Large intestine (tissue), 3 donors: ENCODE measurements around the gene ATG16L2. TPM values are rescaled to one million over a fixed set of nuclear protein-coding genes. Genes with fewer than 3 reads are reported as not detected.
"Not testable (repeated sequence)": the region's sequence is repeated elsewhere in the genome, so short reads cannot be mapped to it uniquely, and the experiment has no call there.

Source experiments
- DNase-seq, 2 donors: peaks; one replicate each; pipeline versions ENCODE4 v3.0.0 to v3.0.0-alpha.2; 2013
- H3K27ac ChIP-seq: one replicate; pipeline ENCODE4 v1.5.1; 2013; ENCODE audit warnings: low read length
- H3K27me3 ChIP-seq: 2 replicates; pipeline ENCODE4 v1.6.1; 2013; ENCODE audit warnings: low read length; ENCODE audit not compliant: control insufficient read depth, insufficient read depth
- H3K36me3 ChIP-seq: 2 replicates; pipeline ENCODE4 v1.6.1; 2013; ENCODE audit warnings: low read length; ENCODE audit not compliant: control insufficient read depth, insufficient read depth
- H3K4me1 ChIP-seq: one replicate; pipeline ENCODE4 v1.6.1; 2013; ENCODE audit warnings: low read length; ENCODE audit not compliant: control insufficient read depth, insufficient read depth
- H3K4me3 ChIP-seq: one replicate; pipeline ENCODE4 v1.5.1; 2013; ENCODE audit warnings: low read length
- H3K9me3 ChIP-seq: one replicate; pipeline ENCODE4 v1.6.1; 2013; ENCODE audit warnings: mild to moderate bottlenecking, low read depth, low read length, moderate library complexity; ENCODE audit not compliant: control insufficient read depth
- WGBS: methylation state at CpG from one replicate; pipeline ENCODE4 v1.1.5; 2013; ENCODE audit warnings: low lambda C conversion rate; ENCODE audit not compliant: insufficient coverage; 5-methylcytosine and 5-hydroxymethylcytosine counted together
- polyA plus RNA-seq: library from polyadenylated mRNA; unstranded; fragments of 120-200 nt; gene quantifications from one replicate; pipeline ENCODE4 v1.2.1, GENCODE V29; 2013

The ATG16L2 gene
- polyA plus RNA-seq, 1 donor, result 47.5 TPM

DNA sequence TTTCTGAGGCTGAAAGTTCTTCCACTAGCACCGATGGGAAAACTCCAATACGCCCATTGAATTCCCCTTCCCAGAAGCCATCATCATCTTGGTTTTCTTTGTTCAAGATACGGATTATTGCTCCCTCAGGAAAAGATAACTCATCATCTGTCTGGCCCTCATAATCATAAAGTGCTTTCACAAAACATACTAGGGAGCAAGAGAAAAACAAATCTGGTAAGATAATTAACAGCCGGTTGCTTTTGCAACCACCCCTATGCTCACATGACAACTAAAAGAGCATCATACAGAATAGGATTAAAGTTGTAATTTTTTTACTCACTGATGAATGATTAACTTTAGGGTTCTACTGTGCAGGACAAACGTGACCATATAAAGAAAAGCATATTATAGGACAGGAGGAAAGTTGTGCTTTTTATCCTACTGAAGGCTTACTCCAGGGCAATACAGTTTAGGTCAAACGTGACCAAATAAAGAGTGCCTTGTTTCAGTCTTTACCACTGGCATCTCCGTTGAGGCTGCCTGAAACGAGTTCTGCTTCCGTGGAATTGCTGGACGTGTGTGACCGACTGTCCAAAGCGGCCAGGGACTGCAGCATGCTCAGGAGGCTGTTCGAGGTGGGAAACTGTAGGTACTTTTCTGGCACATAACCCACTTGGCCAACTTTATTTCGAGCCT, 28.6 kb downstream of the ATG16L2 start:
- no peaks in the 10 kb centered on the region for H3K27me3 ChIP-seq
- H3K9me3 ChIP-seq, result no peaks in the 10 kb centered on the region
- H3K4me1 ChIP-seq, result peaks cover 11% of the 10 kb centered on the region
- H3K36me3 ChIP-seq, result peaks cover 41% of the 10 kb centered on the region
- H3K4me3 ChIP-seq, result no peak overlapping the region
- no peak overlapping the region for H3K27ac ChIP-seq
- peak in 1 of 2 donors; percentile 34 for DNase-seq
- WGBS, result 33% methylated on average over 2 of the region's 14 CpGs

GRCh38 chr11:72844356-72844755, 30.1 kb downstream of the ATG16L2 start:
- DNase-seq, result peak in 1 of 2 donors; percentile 54
- Histone ChIP-seq H3K27me3 (no peaks in the 10 kb centered on the region), H3K4me1 (peaks cover 11% of the 10 kb centered on the region), H3K4me3 (no peak overlapping the region), H3K9me3 (no peaks in the 10 kb centered on the region), H3K36me3 (peaks cover 34% of the 10 kb centered on the region), H3K27ac (no peak overlapping the region)
- no CpG with 5 or more reads among the region's 4 CpGs for WGBS

GRCh38 chr11:72848846-72849466, 34.7 kb downstream of the ATG16L2 start:
- H3K27me3 ChIP-seq, result no peaks in the 10 kb centered on the region
- DNase-seq, result no peak
- H3K9me3 ChIP-seq, result no peaks in the 10 kb centered on the region
- peaks cover 2% of the 10 kb centered on the region for H3K36me3 ChIP-seq
- H3K27ac ChIP-seq, result no peak overlapping the region
- no peak overlapping the region for H3K4me3 ChIP-seq
- 0% methylated on average over 1 of the region's 6 CpGs for WGBS
- peaks cover 6% of the 10 kb centered on the region for H3K4me1 ChIP-seq

DNA sequence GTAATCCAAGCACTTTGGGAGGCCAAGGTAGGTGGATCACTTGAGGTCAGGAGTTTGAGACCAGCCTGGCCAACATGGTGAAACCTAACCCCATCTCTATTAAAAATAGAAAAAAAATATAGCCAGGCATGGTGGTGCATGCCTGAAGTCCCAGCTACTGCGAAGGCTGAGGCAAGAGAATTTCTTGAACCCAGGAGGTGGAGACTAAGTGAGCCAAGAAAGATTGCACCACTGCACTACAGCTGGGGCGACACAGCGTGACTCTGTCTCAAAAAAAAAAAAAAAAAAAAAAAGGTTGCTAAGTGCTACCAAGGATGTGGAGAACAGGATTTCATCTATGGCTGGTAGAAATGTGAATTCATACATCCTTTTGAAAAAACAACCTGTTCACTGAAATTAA, 36.6 kb downstream of the ATG16L2 start:
- no peaks in the 10 kb centered on the region for H3K27me3 ChIP-seq
- H3K4me1 ChIP-seq, result peaks cover 4% of the 10 kb centered on the region
- peaks cover 2% of the 10 kb centered on the region for H3K36me3 ChIP-seq
- no peak overlapping the region for H3K4me3 ChIP-seq
- no CpG with 5 or more reads among the region's 3 CpGs for WGBS
- no peak for DNase-seq
- no peak overlapping the region for H3K27ac ChIP-seq
- no peaks in the 10 kb centered on the region for H3K9me3 ChIP-seq

- H3K27ac ChIP-seq, result no peak overlapping the region
- WGBS, result 92% methylated on average over 2 of the region's 4 CpGs
- H3K4me3 ChIP-seq, result no peak overlapping the region
- no peak for DNase-seq
- H3K36me3 ChIP-seq, result peaks cover 2% of the 10 kb centered on the region
- peaks cover 6% of the 10 kb centered on the region for H3K4me1 ChIP-seq
- H3K9me3 ChIP-seq, result no peaks in the 10 kb centered on the region
- no peaks in the 10 kb centered on the region for H3K27me3 ChIP-seq
Measured at GRCh38 chr11:72851726-72852125, 37.5 kb downstream of the ATG16L2 start.

DNA sequence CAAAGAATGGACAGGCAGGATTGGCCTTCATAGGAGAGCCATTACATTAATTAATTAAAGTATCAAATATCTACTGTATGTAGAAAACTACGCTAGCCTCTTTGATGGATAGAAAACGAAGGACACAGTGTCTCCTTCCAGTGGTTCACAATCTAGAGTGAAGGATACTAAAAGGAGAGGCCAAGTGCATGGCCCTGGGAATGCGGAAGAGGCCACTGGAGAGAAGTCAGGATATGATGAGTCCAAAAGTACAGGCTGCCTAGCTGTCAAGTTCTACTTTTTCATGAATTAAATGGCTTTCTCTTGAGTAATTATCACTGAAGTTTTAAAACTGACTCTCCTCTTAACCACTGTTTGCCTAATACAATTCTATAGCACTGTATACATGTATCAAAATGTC, 41.9 kb downstream of the ATG16L2 start:
- Histone ChIP-seq H3K27me3 (no peaks in the 10 kb centered on the region), H3K36me3 (peaks cover 2% of the 10 kb centered on the region), H3K27ac (peak overlapping the region; percentile 64), H3K4me3 (no peak overlapping the region), H3K9me3 (no peaks in the 10 kb centered on the region), H3K4me1 (peaks cover 11% of the 10 kb centered on the region)
- peak; percentile 71 to 82 for DNase-seq
- WGBS, result 83% methylated on average over 1 of the region's 3 CpGs

DNA sequence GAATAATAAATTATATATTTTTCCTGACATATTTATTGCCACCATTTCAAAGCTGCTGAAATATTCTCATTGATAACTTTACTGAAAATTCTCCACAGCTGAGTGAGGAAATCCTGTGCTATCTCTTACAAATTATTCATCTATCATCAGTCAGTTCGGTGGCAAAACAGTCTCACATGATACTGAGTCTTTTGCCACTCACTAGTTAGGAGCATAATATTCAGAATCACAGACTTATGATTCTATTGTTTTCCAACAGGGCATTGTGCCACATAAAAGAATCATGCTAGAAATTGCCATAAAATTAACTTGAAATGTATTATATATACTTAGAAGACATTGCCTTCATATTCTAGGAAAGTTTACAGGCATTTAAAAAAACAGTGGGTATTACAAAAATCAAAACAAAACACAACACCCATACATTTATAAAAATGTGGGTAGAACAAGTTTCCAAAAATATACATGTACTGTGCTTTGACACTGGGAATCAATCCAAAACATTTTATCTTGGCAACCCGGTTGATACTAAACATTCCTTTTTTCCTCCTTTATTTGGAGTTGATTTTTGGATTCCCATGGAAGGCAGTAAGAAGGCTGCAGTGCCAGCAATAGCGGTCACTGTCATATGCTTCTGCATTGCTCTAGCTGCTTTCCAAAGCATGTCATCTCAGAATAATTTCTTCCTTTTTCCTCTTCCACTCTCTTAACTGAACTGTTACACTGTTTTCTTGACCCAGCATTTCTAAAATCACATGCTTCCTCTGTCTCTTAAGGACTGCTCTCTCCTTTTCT, 42.5 kb downstream of the ATG16L2 start:
- peaks cover 2% of the 10 kb centered on the region for H3K36me3 ChIP-seq
- WGBS, result 60% methylated on average over 1 of the region's 3 CpGs
- H3K4me1 ChIP-seq, result peaks cover 11% of the 10 kb centered on the region
- no peaks in the 10 kb centered on the region for H3K9me3 ChIP-seq
- peak in 1 of 2 donors; percentile 28 for DNase-seq
- peak overlapping the region; percentile 64 for H3K27ac ChIP-seq
- H3K4me3 ChIP-seq, result no peak overlapping the region
- H3K27me3 ChIP-seq, result no peaks in the 10 kb centered on the region

GRCh38 chr11:72858267-72858666, 44.1 kb downstream of the ATG16L2 start:
- WGBS, result no CpG with 5 or more reads among the region's 2 CpGs
- H3K36me3 ChIP-seq, H3K4me3 ChIP-seq, H3K9me3 ChIP-seq, H3K27me3 ChIP-seq, DNase-seq, H3K27ac ChIP-seq: not testable (repeated sequence)
- H3K4me1 ChIP-seq, result peaks cover 11% of the 10 kb centered on the region

DNA sequence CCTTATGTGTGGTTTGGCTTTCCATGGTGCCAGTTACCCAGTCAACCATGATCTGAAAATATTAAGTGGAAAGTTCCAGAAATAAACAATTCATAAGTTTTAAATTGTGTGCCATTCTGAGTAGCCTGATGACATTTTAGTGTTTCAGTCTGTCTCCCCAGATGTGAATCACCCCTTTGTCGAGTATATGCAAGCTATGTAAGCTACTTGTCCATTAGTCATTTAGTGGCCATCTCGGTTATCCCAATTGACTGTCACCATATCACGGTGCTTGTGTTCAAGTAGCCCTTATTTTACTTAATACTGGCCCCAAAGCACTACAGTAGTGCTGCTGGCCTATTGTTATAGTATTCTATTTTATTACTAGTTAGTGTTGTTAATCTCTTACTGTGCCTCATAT, 44.9 kb downstream of the ATG16L2 start:
- no peak for DNase-seq
- WGBS, result no CpG with 5 or more reads among the region's 3 CpGs
- no peaks in the 10 kb centered on the region for H3K9me3 ChIP-seq

DNA sequence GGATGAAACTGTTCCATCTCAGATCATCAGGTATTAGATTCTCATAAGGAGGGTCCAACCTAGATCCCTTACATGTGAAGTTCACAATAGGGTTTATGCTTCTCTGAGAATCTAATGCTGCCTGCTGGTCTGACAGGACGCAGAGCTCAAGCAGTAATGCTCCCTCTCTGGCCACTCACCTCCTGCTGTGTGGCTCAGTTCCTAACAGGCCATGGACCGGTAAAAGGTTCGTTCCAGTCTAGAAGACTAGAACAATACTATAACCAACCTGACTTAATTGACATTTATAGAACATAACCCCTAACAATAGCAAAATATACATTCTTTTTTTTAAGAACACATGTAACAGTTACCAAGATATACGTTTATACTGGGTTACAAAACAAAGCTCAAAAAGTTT, 45.8 kb downstream of the ATG16L2 start:
- WGBS, result 100% methylated on average over 1 of the region's 4 CpGs
- no peak for DNase-seq
- peaks cover 2% of the 10 kb centered on the region for H3K36me3 ChIP-seq

More for the DNA sequence above, 44.9 kb downstream of the ATG16L2 start:
- peaks cover 11% of the 10 kb centered on the region for H3K4me1 ChIP-seq
- no peak overlapping the region for H3K27ac ChIP-seq
- peaks cover 2% of the 10 kb centered on the region for H3K36me3 ChIP-seq
- H3K4me3 ChIP-seq, result no peak overlapping the region
- H3K27me3 ChIP-seq, result no peaks in the 10 kb centered on the region

More for the DNA sequence above, 45.8 kb downstream of the ATG16L2 start:
- Histone ChIP-seq H3K9me3 (no peaks in the 10 kb centered on the region), H3K4me1 (peaks cover 11% of the 10 kb centered on the region), H3K27me3 (no peaks in the 10 kb centered on the region), H3K27ac (no peak overlapping the region), H3K4me3 (no peak overlapping the region)
